PC-3 (cell line): ENCODE data around the gene RALBP1. TPM values are rescaled to one million over a fixed set of nuclear protein-coding genes. Genes with fewer than 3 reads are reported as not detected.

ENCODE experiments used
- ATAC-seq: fragments of 200-7000 bp; cut with Tn5 transposase; 2 replicates; pipeline ENCODE4 v1.9.1; 2020; ENCODE audit warnings: mild to moderate bottlenecking, moderate library complexity
- BruUV-seq: library from RNA; stranded (reverse); fragments of 400-500 nt; replicated peaks from 2 replicates; lab custom pipeline; 2021; lab: Mats Ljungman, UMichigan
- CTCF ChIA-PET: fragments of 300-600 bp; sonication (Branson Sonifier 250); formaldehyde crosslinking; loops from one replicate; lab custom pipeline; 2022; ENCODE audit warnings: antibody characterized with exemption; lab: Charles Lee
- POLR2A ChIA-PET: fragments of 300-600 bp; sonication (Branson Sonifier 250); formaldehyde crosslinking; loops from one replicate; lab custom pipeline; 2022; ENCODE audit warnings: antibody characterized with exemption; ENCODE audit not compliant: unreplicated experiment; lab: Charles Lee
- DNase-seq: peaks from one replicate; pipeline ENCODE4 v3.0.0-alpha.2; 2015
- H2AFZ ChIP-seq: fragments of 300-600 bp; sonication (generic); 2 replicates; pipeline ENCODE4 v1.6.0; 2016; ENCODE audit warnings: antibody characterized with exemption, low read length
- H3F3A ChIP-seq: fragments of 300-600 bp; sonication (generic); one replicate; pipeline ENCODE4 v1.6.0; 2017; ENCODE audit warnings: antibody characterized with exemption, low read length, control low read depth, mild to moderate bottlenecking; ENCODE audit not compliant: unreplicated experiment
- H3K27ac ChIP-seq: fragments of 300-600 bp; sonication (generic); 2 replicates; pipeline ENCODE4 v1.5.1; 2016; ENCODE audit warnings: mild to moderate bottlenecking, low read length
- H3K27me3 ChIP-seq: fragments of 300-600 bp; sonication (generic); 2 replicates; pipeline ENCODE4 v1.6.1; 2016; ENCODE audit warnings: low read length, mixed read lengths
- H3K36me3 ChIP-seq: fragments of 300-600 bp; sonication (generic); 2 replicates; pipeline ENCODE4 v1.6.1; 2016; ENCODE audit warnings: low read depth, mixed run types, low read length, mixed read lengths
- H3K4me1 ChIP-seq: fragments of 300-600 bp; sonication (generic); 2 replicates; pipeline ENCODE4 v1.5.1; 2016; ENCODE audit warnings: low read length; ENCODE audit not compliant: insufficient read depth
- H3K4me2 ChIP-seq: fragments of 300-600 bp; sonication (generic); 2 replicates; pipeline ENCODE4 v1.6.0; 2016; ENCODE audit warnings: low read length
- H3K4me3 ChIP-seq: fragments of 300-600 bp; sonication (generic); 2 replicates; pipeline ENCODE4 v1.5.1; 2016; ENCODE audit warnings: mild to moderate bottlenecking, low read length, mixed read lengths
- H3K79me2 ChIP-seq: fragments of 300-600 bp; sonication (generic); 2 replicates; pipeline ENCODE4 v1.6.1; 2017; ENCODE audit warnings: low read length, mixed read lengths
- H3K9ac ChIP-seq: fragments of 300-600 bp; sonication (generic); 2 replicates; pipeline ENCODE4 v1.6.0; 2016; ENCODE audit warnings: mild to moderate bottlenecking, low read length
- H3K9me2 ChIP-seq: fragments of 300-600 bp; sonication (generic); replicated peaks from 2 replicates; pipeline ENCODE4 v1.6.1; 2016; ENCODE audit warnings: mixed run types, low read length, mixed read lengths
- H3K9me3 ChIP-seq: fragments of 300-600 bp; sonication (generic); 2 replicates; pipeline ENCODE4 v1.6.1; 2016; ENCODE audit warnings: low read length, mixed read lengths
- H4K20me1 ChIP-seq: fragments of 300-600 bp; sonication (generic); 2 replicates; pipeline ENCODE4 v1.6.1; 2016; ENCODE audit warnings: low read length, mixed read lengths
- EZH2 ChIP-seq: fragments of 300-600 bp; sonication (generic); IDR thresholded peaks from one replicate; pipeline ENCODE4 v1.6.1; 2017; ENCODE audit warnings: antibody characterized with exemption, mild to moderate bottlenecking, low read length; ENCODE audit not compliant: unreplicated experiment
- EZH2phosphoT487 ChIP-seq: fragments of 300-600 bp; sonication (generic); IDR thresholded peaks from 2 replicates; pipeline ENCODE4 v1.6.1; 2018; ENCODE audit warnings: mild to moderate bottlenecking, antibody characterized with exemption, low read length, borderline replicate concordance
- intact Hi-C: fragments of 100-400 bp; cut with micrococcal nuclease; formaldehyde crosslinking; loops from 2 replicates; pipeline ENCODE4 v1.9.0; 2023
- total RNA-seq: library from RNA; depleted of rRNA; stranded (reverse); fragments of >200 nt; gene quantifications from 2 replicates; pipeline ENCODE4 v1.2.3, GENCODE V29; 2014
- TF ChIP-seq, protein P1 (sequence below): fragments of 300-600 bp; sonication (generic); conservative IDR thresholded peaks from 2 replicates; pipeline ENCODE4 v1.5.1; 2017; ENCODE audit warnings: antibody characterized with exemption, low read depth, mild to moderate bottlenecking, low read length

RALBP1 gene
- total RNA-seq, 1 experiment from 2014 or later, result 89.8 TPM

DNA sequence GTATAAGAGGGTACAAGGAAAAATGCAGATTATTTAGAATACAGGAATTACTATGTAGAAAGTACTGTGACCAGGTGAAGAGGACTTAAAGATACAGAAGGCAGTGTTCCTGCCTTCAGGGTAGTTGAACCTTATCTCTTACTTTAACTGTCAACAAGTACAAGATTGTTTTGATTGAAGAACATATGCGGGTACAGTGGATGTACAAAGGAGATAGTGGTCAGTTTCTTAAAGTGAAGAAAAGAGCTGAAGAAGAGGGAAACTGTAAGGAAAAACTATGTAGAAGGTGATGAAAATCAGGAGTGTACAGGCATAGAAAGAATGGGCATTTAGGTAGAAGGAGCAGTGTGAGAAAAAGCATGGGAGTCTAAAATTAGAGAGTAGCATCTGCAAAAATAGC lies 2.2 kb downstream of the RALBP1 start:
- no peaks in the 10 kb centered on the region for H3K9me2 ChIP-seq
- H3K4me2 ChIP-seq, result peak overlapping the region; percentile 88
- ATAC-seq, result no peak
- no peaks in the 10 kb centered on the region for H3K27me3 ChIP-seq
- peaks cover 15% of the 10 kb centered on the region for H3K4me1 ChIP-seq
- intact Hi-C loops, result no loop called here
- peaks cover 14% of the 10 kb centered on the region; the same call in 1 of the 2 replicates for H4K20me1 ChIP-seq
- no peak for DNase-seq
- no peaks in the 10 kb centered on the region for H3F3A ChIP-seq
- no TSS peak for BruUV-seq
- H2AFZ ChIP-seq, result no peak overlapping the region
- H3K4me3 ChIP-seq, result peak overlapping the region; percentile 93; the same call in 1 of the 2 replicates
- H3K79me2 ChIP-seq, result peaks cover 77% of the 10 kb centered on the region
- no peak overlapping the region for H3K9ac ChIP-seq
- H3K9me3 ChIP-seq, result no peaks in the 10 kb centered on the region
- CTCF ChIA-PET, result no interaction called here
- TF ChIP-seq EZH2 (no peak), EZH2phosphoT487 (no peak)
- TF ChIP-seq, protein P1, sequence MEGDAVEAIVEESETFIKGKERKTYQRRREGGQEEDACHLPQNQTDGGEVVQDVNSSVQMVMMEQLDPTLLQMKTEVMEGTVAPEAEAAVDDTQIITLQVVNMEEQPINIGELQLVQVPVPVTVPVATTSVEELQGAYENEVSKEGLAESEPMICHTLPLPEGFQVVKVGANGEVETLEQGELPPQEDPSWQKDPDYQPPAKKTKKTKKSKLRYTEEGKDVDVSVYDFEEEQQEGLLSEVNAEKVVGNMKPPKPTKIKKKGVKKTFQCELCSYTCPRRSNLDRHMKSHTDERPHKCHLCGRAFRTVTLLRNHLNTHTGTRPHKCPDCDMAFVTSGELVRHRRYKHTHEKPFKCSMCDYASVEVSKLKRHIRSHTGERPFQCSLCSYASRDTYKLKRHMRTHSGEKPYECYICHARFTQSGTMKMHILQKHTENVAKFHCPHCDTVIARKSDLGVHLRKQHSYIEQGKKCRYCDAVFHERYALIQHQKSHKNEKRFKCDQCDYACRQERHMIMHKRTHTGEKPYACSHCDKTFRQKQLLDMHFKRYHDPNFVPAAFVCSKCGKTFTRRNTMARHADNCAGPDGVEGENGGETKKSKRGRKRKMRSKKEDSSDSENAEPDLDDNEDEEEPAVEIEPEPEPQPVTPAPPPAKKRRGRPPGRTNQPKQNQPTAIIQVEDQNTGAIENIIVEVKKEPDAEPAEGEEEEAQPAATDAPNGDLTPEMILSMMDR, result no peak
- peaks cover 16% of the 10 kb centered on the region; the same call in 1 of the 2 replicates for H3K36me3 ChIP-seq
- H3K27ac ChIP-seq, result no peak overlapping the region
- POLR2A ChIA-PET, result interaction anchor here (0.6 kb wide), 1 partner anchor 37 kb away, joined by 4 read pairs; no protein-coding TSS in a partner anchor

DNA sequence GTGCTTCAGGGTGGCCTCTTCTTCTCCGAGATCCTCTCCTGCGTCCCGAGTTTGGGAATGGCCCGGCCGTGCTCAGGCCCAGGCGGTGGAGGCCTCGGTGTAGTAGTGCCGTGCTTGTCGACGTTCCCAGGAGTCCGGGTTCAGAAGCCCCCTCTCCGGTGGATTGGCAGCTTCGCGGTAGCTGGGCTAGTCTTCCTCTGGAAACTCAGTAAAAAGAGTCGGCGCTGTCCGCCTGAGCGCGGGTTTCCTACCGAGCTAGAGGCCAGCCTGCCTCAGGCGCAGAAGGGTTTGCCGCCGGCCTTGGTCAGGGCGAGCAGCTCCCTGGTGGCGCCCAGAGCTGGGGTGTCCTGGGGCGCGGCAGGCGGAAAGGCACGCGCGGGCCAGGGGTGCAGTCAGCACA lies 3.2 kb downstream of the RALBP1 start:
- H3K4me2 ChIP-seq, result no peak overlapping the region
- peaks cover 16% of the 10 kb centered on the region; the same call in 1 of the 2 replicates for H3K36me3 ChIP-seq
- ChIA-PET CTCF (interaction anchor here (0.6 kb wide), 1 partner anchor 473 kb away, joined by 3 read pairs; no protein-coding TSS in a partner anchor), POLR2A (no interaction called here)
- H3F3A ChIP-seq, result no peaks in the 10 kb centered on the region
- no peaks in the 10 kb centered on the region for H3K27me3 ChIP-seq
- peaks cover 15% of the 10 kb centered on the region for H3K4me1 ChIP-seq
- DNase-seq (no peak), ATAC-seq (no peak)
- peaks cover 88% of the 10 kb centered on the region for H3K79me2 ChIP-seq
- no peak overlapping the region for H3K9ac ChIP-seq
- BruUV-seq, result no TSS peak
- H2AFZ ChIP-seq, result no peak overlapping the region
- H4K20me1 ChIP-seq, result peaks cover 18% of the 10 kb centered on the region; the same call in 1 of the 2 replicates
- no peaks in the 10 kb centered on the region for H3K9me2 ChIP-seq
- intact Hi-C loops, result no loop called here
- TF ChIP-seq, protein P1, result no peak
- no peak for TF ChIP-seq EZH2phosphoT487
- H3K9me3 ChIP-seq, result no peaks in the 10 kb centered on the region
- H3K27ac ChIP-seq, result no peak overlapping the region
- no peak overlapping the region for H3K4me3 ChIP-seq

DNA sequence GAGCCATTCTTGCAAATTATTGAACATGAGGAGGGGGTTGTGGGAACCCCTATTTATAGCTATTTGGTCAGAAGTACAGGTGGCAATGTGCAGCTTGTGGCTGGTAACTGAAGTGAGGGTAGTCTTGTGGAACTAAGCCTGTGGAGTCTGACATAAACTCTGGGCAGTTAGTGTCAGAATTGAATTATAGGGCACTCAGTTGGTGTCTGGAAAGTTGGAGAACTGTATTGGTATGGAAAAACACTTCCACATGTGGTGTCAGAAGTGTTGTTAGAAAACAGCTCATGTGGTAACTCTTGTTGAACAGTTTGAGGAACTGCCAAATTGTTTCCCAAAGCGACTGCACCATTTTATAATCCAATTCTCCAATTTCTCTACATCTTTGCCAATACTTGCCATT lies 7.5 kb downstream of the RALBP1 start:
- Histone ChIP-seq H3K27me3 (no peaks in the 10 kb centered on the region), H3K36me3 (peaks cover 18% of the 10 kb centered on the region; the same call in 1 of the 2 replicates), H3K27ac (no peak overlapping the region), H3K9me2 (no peaks in the 10 kb centered on the region), H3K4me2 (no peak overlapping the region), H3K4me1 (no peaks in the 10 kb centered on the region), H3K9ac (no peak overlapping the region), H2AFZ (no peak overlapping the region), H4K20me1 (peaks cover 10% of the 10 kb centered on the region; the same call in 1 of the 2 replicates), H3K79me2 (peaks cover 98% of the 10 kb centered on the region), H3F3A (no peaks in the 10 kb centered on the region), H3K4me3 (no peak overlapping the region), H3K9me3 (no peaks in the 10 kb centered on the region)
- DNase-seq (no peak), ATAC-seq (no peak)
- TF ChIP-seq, protein P1, result no peak
- no peak for TF ChIP-seq EZH2
- TF ChIP-seq EZH2phosphoT487, result no peak
- POLR2A ChIA-PET, result interaction anchor here (0.6 kb wide), 1 partner anchor 9 kb away, joined by 5 read pairs; no protein-coding TSS in a partner anchor
- BruUV-seq, result no TSS peak
- CTCF ChIA-PET, result no interaction called here
- intact Hi-C loops, result no loop called here
